ENCODE data around the gene NPAS3.

DNA sequence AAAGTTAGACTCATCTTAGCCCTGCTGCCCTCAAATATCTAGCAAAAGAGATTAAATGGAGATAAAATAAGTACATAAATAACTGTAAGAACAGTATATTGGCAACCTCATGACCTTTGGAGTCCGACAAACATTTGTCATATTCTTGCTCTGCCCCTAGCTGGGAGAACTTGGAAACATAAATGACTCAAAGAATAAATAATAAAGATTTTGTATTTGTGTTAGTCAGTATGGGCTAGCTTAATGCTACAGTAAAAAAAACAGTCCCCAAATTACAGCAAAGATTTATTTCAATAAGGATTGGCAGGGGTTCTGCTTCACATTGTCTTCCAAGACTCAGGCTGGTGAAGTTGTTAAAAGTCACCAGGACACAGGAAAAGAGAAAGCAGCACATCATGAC lies 791.5 kb downstream of the NPAS3 start:
- TF ChIP-seq CTCF (IDR thresholded peaks at IDR 0.05): no peak
- TF ChIP-seq POLR2A (IDR thresholded peaks at IDR 0.05): no peak
